Esophagus muscularis mucosa (tissue), 3 donors: ENCODE measurements around the gene MT1G.

ENCODE experiments used
- CTCF ChIP-seq, 3 experiments: fragments of 200-600 bp in 2 of 3; fragments of 450-650 bp in 1 of 3; sonication (generic) in 2 of 3; IDR thresholded peaks; one replicate each; pipeline ENCODE4 v1.5.1; 2017 to 2019; ENCODE audit warnings: antibody characterized with exemption in 3 of 3, mild to moderate bottlenecking in 2 of 3, moderate library complexity in 1 of 3
- POLR2A ChIP-seq: fragments of 450-650 bp; IDR thresholded peaks from one replicate; pipeline ENCODE4 v1.6.1; 2017; ENCODE audit warnings: antibody characterized with exemption, moderate library complexity, mild to moderate bottlenecking, low read depth

- TF ChIP-seq CTCF (IDR thresholded peaks at IDR 0.05) = no peak
- no peak for TF ChIP-seq POLR2A
Measured at GRCh38 chr16:56700195-56700594, 32.3 kb upstream of the MT1G start.
